Suppressor macrophage treated with lipopolysaccharide for 4 hours (primary cell): ENCODE results near the gene PRTN3.
"Not testable (repeated sequence)": the region's sequence is repeated elsewhere in the genome, so short reads cannot be mapped to it uniquely, and the experiment has no call there.

ENCODE experiments used
- DNase-seq: peaks from one replicate; pipeline ENCODE4 v3.0.0-alpha.2; 2020

Gene PRTN3

DNA sequence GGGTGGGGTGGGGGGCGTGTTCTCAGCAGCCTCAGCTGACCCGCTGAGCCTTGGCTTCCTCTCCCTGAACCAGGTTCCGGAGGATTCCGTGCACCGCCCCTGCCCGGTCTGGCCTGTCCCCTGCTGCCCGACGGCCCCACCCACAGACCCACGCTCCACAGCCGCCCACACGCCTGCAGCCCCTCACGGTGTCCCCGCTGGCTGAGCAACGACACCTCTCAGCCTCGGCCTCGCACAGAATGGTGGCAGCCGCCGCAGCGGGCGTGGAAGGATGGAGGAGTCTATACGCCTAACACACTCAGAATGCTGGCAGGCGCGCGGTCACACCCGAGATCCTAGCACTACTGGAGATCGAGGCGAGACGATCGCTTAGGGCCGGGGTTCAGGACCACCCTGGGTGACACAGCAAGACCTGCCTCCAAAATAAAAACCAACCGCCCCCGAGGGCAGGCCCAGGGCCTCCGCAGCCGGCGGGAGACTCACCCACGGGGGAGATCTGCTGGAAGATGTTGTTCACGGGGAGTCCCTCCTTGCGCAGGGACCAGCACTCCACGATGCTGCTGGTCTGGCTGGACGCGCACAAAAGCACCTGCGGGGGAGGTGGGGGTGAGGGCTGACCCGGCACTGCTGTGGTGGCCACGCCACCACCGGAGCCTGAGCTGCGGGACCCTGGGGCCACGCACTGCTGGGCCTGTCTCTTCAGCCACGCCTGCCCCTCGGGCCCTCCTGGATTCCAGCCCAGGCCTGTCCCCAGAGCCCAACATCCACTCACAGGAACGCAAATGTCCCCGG lies 43.8 kb downstream of the PRTN3 start:
- DNase-seq = no peak

DNA sequence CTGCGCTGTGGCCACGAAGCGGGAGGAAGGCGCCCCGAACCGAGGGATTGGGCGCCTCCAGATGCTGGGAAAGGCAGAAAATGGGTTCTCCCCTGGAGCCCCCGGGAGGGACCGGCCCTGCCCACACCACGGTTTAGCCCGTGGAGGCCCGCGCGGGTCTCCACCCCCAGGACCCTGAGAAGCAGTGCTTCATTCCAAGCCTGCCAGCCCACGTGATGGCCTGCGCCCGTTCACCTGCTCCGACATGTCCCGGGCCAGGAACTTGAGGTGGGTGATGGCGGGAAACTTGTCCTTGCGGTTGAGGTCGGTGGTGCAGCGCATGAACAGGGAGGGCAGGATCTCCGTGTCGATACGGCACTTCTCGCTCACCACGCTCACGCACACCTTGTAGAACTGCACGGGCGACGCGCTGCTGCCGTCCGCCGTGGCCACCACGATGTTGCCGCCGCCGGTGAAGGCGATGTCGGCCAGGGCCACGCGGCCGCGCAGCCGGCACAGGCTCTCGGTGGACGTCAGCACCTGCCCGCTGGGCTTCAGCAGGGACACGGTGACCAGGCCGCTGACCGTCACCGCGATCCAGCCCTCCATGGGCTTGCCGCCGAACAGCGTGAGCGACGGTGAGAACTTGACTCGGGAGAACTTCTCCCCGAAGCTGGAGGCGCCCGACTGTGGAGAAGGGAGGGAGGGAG lies 44.9 kb downstream of the PRTN3 start:
- DNase-seq = no peak

DNA sequence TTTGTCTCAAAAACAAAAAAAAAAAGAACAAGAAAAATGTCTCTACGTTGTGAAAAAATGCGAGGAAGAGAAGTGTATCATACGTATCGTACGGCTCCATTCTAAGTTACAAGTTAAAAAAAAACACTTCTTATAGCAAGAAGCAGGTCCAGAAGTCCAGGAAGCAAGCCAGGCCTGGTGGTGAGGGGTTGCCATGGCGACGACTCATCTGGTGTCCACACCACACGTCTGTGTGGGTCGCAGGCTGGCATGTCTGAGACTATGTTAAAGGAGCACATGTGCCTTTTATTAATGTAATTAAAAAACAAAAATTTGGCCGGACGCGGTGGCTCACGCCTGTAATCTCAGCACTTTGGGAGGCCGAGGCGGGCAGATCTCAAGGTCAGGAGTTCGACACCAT lies 46.3 kb downstream of the PRTN3 start:
- no peak for DNase-seq

DNA sequence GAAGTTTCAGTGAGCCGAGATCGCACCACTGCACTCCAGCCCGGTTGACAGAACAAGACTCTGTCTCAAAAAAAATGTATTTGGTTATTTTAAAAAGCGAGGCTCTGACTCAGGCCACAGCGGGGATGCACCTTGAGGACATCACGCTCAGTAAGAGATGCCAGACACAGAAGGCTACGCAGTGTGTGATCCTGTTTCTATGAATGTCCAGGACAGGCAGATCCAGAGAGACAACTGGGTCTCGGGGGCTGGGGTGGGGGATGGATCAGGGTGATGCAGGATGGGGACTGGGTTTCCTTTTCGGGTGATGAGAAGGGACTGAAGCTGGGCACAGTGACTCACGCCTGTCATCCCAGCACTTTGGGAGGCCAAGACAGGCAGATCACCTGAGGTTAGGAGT lies 46.8 kb downstream of the PRTN3 start:
- DNase-seq = no peak

DNA sequence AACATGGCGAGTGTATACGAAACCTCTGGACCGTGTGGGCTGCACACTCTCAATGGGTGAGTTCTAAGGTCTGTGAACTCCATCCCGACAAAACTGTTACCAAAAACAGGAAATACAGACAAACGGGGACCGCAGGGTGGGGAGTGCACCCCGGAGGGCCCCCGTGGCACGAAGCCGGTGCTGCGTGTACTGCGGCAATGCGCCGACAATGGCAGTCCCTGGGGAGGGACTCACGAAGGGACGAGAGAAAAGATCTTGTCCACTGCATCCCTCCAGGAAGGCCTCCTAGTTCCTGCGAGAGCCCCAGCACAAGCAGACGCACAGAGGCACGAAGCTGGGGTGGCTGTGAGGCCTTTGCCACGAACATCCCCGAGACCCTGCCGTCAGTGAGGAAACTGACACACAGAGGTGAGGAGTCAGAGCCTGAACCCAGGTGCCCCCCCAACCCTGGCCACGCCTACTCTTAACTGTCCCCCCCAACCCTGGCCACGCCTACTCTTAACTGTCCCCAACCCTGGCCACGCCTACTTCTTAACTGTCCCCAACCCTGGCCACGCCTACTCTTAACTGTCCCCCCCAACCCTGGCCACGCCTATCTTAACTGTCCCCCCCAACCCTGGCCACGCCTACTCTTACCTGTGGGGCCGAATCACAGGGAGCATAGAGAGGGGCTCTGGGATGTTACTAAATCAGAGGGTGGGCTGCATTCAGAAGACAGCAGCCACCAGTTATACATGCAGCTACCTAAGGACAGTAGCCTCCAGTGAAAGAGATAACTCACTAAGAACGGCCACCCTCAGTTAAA lies 48.0 kb downstream of the PRTN3 start:
- no peak for DNase-seq

DNA sequence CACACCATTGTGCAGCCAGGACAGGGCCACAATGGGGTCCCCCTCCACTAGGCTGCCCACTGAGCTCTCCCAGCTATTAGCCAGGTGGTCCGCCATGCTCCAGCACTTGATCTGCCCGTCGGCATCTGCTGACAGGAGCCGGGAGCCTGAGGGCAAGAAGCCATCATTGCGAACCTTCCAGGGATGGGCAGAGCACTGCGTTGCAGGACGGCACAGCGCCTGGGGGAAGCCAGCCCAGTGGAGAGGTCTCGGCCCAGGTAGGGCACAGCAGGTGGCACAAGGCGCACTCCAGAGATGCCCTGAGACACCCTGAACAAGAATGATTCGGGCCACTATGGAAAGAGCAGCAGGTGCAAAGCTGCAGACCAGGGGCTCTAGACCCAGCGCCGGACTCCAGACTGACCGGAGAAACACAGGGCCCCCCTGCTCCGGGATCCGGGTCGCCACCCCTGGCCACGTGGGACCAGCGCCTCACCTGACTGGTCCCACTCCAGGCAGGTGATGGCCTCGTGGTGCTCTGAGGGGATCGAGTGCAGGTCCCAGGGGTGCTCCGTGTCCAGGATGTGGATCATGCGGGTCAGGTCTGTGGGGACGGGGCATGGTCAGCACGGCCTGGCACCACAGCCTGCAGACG lies 49.0 kb downstream of the PRTN3 start:
- DNase-seq = no peak

DNA sequence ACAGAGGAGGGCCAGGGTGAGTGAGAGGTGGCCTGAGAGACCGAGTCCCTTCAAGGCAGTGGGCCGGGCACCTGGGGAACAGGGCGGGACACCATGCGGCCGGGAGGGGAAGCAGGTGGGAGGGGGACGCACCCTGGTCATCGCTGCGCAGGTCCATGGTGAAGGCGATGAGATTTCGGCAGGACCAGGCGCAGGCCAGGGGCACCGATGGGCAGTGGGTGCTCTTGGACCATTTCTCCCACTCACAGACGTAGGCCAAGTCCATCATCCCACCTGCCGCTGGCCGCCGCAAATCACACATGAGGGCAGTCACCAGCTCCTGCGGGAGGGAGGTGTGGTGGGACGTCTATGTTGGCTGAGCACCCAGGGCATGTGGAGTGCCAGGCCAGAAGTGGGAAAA lies 50.0 kb downstream of the PRTN3 start:
- DNase-seq = no peak

DNA sequence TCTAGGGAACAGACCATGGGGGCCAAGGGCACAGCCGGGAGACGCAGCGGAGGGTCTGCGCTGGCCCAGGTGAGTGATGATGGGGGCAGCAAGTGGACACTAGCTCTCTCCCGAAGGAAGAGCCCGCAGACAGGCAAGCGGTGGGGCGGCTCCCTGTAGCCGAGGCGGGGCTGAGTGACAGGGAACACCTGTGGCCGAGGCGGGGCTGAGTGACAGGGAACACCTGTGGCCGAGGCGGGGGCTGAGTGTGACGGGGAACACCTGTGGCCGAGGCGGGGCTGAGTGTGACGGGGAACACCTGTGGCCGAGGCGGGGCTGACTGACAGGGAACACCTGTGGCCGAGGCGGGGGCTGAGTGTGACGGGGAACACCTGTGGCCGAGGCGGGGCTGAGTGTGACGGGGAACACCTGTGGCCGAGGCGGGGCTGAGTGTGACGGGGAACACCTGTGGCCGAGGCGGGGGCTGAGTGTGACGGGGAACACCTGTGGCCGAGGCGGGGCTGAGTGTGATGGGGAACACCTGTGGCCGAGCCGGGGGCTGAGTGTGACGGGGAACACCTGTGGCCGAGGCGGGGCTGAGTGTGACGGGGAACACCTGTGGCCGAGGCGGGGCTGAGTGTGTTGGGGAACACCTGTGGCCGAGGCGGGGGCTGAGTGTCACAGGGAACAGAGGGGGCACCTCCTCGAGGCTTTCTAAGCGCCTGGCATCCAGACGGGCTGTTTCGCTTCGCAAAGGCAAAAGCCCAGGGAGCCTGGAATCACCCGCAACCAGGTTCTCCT lies 50.8 kb downstream of the PRTN3 start:
- DNase-seq = not testable (repeated sequence)

DNA sequence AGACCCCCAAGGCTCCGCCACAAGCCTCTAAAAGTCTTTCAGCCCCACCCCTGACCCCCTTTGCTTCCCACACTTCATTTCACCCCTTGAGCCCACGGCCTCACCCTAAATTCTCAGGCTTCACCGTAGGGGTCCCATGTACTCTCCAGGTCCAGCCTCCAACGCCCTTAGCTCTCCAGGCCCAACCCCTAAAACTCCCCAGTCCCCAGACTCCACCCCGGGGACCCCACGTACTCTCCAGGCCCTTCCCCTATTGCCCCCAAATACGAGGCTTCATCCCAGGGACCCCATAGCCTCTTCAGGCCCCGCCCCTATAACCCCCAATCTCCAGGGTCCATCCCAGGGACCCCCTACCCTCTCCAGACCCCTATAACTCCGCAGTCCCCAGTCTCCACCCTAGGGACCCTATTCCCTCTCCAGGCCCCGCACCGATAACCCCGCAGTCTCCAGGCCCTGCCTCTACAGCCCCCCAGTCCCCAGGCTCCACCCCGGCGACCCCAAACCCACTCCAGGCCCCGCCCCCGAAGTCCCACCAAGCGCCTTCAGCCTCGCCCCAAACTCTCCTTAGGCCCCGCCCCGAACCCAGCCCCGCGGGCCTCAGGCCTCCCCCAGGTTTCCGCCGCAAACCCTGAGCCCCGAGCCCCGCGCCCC lies 51.6 kb downstream of the PRTN3 start:
- DNase-seq = no peak

DNA sequence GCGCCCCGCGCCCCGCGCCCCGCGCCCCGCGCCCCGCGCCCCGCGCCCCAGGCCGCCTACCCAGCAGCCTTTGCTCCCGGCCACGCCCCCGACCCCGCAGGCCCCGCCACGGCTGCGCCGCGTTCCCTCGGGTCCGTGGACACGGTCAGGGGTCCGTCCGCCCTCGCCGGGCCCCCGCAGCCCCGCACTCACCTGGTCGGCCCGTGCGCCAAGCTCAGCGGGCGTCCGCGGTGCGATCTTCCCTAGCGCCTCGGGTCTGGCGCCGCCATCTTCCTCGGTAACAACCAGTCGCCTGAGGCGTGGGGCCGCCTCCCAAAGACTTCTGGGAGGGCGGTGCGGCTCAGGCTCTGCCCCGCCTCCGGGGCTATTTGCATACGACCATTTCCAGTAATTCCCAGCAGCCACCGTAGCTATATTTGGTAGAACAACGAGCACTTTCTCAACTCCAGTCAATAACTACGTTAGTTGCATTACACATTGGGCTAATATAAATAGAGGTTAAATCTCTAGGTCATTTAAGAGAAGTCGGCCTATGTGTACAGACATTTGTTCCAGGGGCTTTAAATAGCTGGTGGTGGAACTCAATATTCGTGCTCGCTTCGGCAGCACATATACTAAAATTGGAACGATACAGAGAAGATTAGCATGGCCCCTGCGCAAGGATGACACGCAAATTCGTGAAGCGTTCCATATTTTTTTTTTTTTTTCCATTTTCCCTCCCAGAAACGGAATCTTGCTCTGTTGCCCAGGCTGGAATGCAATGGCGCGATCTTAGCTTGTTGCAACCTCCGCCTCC lies 52.3 kb downstream of the PRTN3 start, which contains the start of the genes MED16 and RNU6-9:
TSS of gene MED16 (minus strand) at position 294 of the 796 bp plus-strand sequence. CDS start 2,056 bp downstream, outside the sequence.
TSS of gene RNU6-9 (plus strand) at position 591 of the 796 bp plus-strand sequence.
- DNase-seq = peak; percentile 97

DNA sequence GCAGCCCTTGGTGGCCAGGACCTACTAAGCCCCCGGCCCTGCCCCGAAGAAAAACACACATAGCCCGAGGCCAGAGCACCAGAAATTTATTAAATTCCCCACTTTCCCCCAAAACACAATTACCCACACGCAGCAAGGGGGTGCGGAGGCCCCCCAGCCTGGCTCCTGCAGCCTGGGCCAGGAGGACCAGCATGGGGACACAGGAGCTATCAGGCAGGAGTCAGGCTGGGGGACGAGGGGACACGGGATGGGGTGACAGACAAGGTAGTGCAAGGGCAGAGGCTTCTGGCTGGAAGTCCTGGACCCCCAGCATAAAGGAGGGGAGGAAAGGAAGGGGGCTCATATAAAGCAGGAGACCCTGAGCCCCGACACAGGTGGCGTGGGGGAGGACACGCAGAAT lies 55.6 kb downstream of the PRTN3 start:
- DNase-seq = no peak

DNA sequence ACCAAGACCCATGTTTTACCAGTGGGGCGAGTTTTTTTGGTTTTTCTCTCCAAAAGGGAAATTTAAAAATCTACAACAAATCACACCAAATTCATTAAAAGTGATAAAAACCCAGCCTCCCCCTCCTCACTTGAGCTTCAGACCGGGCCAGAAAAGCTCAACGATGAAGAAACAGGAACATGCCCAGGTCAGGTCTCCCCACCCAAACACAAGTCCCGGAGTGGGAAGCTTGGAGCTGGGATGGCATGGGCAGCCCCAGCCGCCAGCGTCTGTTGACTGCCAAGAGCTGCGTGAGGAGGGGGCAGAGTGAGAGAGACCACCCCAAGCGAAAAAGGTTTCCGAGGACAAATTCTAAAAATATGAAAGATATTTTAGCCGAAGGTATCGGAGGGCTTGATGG lies 56.2 kb downstream of the PRTN3 start:
- DNase-seq = no peak

DNA sequence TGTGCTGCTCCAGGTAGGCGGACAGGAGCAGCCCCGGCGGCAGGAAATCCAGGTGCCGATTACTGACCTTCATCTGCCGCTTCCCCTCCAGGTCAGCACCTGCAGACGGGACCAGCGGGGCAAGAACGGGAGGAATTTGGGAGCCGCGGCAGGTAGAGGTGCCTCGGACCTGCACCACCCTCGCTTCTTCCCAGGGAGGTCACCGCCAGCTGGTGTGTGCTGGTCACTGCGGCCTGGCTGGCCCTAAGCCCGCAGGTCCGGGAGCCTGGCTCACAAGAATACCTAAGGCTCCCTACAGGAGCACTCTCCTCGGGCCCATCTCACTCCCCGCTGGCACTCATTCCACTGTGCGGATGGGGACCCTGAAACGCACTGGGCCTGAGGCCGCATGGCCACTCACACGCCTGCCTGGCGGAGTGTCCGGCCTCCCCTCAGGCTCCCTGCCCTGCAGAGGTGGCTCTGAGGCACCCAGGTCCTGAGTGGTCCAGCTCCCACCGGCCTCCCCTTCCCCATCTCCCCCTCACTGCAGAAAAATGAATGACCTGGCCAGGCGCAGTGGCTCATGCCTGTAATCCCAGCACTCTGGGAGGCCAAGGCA lies 56.7 kb downstream of the PRTN3 start:
- DNase-seq = no peak
